Activated T-helper 1 cell treated with anti-CD3 and anti-CD28 coated beads, Interleukin-2, amount 50 U/mL, for 16 hours (primary cell): ENCODE measurements around the gene NLGN4X.

ENCODE experiments used
- DNase-seq, 2 donors: peaks; one replicate each; pipeline ENCODE4 v3.0.0-alpha.2; 2020; ENCODE audit warnings: low read depth in 1 of 2, low spot score in 1 of 2

Gene NLGN4X

DNA sequence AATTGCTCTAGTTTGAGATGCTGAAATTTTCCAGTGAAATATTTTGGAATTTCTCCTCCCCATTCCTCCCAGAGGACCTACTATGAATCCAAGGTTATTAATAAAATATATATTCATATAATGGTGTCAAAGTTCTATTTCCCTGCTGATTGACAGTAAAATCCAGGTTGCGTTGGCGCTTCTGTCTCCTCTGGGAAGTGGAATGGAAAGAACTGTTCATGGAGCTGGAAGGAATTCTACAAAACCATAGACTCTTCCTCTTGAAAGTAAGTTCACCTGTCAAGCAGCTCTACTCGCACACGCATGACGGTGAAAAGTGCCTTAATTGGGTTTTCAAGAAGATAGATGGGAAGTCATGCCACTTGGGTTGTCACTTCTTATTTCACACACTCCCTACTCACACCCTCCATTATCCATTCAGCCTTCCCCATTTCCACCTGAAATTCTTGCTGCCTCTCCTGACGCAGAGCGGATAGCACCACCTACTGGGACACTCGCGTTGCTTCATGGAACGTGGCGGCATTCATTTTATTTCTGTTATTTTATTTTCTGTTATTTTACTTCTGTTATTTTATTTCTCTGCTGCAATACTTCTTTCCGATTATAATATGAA lies 351.6 kb downstream of the NLGN4X start:
- DNase-seq = no peak

DNA sequence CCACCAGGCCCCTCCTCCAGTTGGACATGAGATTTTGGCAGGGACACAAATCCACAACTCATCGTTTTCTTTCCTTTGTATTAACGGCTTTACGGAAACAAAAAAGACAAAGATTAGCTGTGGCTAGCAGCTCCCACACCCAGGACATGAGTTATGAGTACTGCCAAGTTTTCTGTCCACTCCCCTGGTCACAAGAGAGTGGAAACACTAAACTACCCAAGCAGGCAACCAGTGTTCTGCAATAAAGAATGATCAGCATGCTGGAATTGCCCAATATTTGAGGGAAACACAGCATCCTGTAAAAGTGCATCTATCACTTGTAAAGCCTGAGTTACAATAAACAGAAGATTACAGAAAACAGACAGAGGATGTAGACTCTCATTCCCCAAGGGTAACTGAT lies 358.4 kb downstream of the NLGN4X start:
- DNase-seq = no peak

DNA sequence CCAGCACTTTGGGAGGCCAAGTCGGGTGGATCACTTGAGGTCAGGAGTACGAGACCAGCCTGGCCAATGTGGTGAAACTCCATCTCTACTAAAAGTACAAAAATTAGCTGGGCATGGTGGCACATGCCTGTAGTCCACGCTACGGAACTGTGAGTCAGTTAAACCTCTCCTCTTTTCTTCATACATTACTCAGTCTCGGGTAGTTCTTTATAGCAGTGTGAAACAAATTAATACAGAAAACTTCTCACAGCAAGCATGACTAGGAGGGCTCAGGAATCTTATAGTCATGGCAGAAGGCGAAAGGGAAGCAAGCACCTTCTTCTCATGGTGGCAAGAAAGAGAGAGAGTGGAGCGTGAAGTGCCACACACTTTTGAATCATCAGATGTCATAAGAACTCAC lies 358.9 kb downstream of the NLGN4X start:
- DNase-seq = no peak

DNA sequence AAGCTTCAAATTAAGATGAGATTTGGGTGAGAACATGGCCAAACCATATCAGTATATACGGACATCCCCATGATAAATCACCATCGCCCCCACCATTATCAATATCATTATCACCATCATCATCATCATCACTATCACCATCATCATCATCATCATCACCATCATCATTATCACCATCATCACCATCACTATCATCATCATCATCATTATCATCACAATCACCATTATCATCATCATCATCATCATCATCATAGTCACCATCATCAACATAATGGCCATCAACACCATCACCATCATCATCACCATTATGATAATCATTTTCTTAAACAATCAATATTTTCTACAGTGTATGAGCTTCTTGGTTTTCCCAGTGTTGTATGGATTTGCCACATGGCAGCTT lies 360.9 kb downstream of the NLGN4X start:
- DNase-seq = no peak

DNA sequence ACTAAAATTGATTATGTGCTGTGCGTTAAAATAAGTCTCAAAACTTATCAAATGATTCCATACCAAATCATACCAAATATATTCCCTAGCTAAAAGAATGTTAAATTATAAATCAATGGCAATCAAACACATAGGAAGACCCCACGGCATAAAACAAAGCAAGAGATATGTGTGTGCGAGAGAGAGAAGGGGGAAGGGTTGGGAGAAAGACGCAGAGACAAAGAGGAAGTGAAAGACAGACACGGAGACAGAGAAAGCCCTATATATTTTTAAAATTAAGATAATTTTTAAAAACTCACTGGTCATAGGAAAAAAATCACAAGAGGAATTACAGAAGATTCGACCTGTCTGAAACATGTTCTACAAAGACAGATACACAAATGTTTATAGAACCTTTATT lies 371.4 kb downstream of the NLGN4X start:
- DNase-seq = no peak

DNA sequence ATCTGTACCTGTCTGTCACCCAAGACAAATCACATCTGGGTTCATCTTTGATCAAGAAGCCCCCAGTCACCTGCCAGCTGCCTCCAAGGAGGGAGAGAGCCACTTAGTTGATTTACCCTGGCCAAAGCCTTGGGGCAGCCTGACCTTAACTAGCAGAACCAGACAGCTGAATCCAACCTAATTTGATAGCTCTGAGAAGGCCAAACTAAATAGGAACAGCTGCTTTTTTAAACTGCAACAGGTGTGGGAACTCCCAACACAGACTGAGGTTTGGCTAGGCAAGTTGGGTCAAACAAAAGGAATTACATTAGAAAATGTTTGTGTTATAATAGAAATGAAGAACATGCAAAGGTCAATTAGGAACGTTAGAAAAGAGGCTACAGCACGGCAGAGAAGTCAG lies 375.7 kb downstream of the NLGN4X start:
- no peak for DNase-seq

DNA sequence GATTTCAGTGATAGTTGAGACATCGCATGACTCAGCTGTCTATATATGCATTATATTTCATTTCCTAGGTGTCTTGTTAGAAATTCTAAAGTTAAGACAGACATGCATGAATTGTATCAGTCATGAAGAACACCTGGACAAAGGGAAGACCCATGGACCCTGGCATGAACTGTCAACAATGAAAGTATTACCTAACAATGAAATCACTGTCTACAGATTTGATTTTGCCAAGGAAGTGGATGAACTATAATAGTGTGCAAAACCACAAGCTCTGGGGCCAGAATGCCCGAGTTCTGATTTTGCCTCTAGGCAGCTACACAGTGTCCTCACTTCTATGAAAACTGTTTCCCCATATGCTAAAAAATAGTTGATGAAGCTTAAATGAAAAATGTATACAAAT lies 386.1 kb downstream of the NLGN4X start:
- no peak for DNase-seq
